H9 (cell line): Measurements from ENCODE around the gene PCNX2. TPM values are rescaled to one million over a fixed set of nuclear protein-coding genes. Genes with fewer than 3 reads are reported as not detected.

Source experiments
- DNase-seq: peaks from one replicate; pipeline ENCODE4 v3.0.0-alpha.2; 2017
- H2AFZ ChIP-seq: one replicate; pipeline ENCODE4 v1.6.1; 2013; ENCODE audit warnings: mild to moderate bottlenecking, low read length, control low read depth, moderate library complexity
- H2AK5ac ChIP-seq: 2 replicates; pipeline ENCODE4 v1.6.1; 2013; ENCODE audit warnings: low read length, control low read depth, mixed read lengths; ENCODE audit not compliant: insufficient read length
- H2BK120ac ChIP-seq: one replicate; pipeline ENCODE4 v1.6.1; 2013; ENCODE audit warnings: low read depth, mild to moderate bottlenecking, low read length, control low read depth, inconsistent platforms; ENCODE audit not compliant: poor library complexity, severe bottlenecking
- H2BK12ac ChIP-seq: 2 replicates; pipeline ENCODE4 v1.6.1; 2013; ENCODE audit warnings: low read length, control low read depth, mixed read lengths, low read depth; ENCODE audit not compliant: insufficient read length
- H2BK15ac ChIP-seq: 2 replicates; pipeline ENCODE4 v1.6.1; 2013; ENCODE audit warnings: low read depth, low read length, control low read depth
- H2BK20ac ChIP-seq: one replicate; pipeline ENCODE4 v1.6.1; 2013; ENCODE audit warnings: low read depth, mild to moderate bottlenecking, low read length, control low read depth, inconsistent platforms; ENCODE audit not compliant: poor library complexity, severe bottlenecking
- H2BK5ac ChIP-seq: 2 replicates; pipeline ENCODE4 v1.6.1; 2013; ENCODE audit warnings: low read length, control low read depth, mixed read lengths; ENCODE audit not compliant: insufficient read length
- H3K14ac ChIP-seq: 2 replicates; pipeline ENCODE4 v1.6.1; 2013; ENCODE audit warnings: low read length, control low read depth; ENCODE audit not compliant: insufficient read depth
- H3K18ac ChIP-seq: 2 replicates; pipeline ENCODE4 v1.6.1; 2013; ENCODE audit warnings: low read depth, mild to moderate bottlenecking, mixed read lengths, low read length, control low read depth; ENCODE audit not compliant: insufficient read length
- H3K23ac ChIP-seq: 2 replicates; pipeline ENCODE4 v1.6.1; 2013; ENCODE audit warnings: low read length, control low read depth, mixed read lengths, low read depth; ENCODE audit not compliant: insufficient read length
- H3K23me2 ChIP-seq: 2 replicates; pipeline ENCODE4 v1.6.1; 2013; ENCODE audit warnings: low read depth, mild to moderate bottlenecking, mixed read lengths, low read length, control low read depth; ENCODE audit not compliant: insufficient read length, poor library complexity, severe bottlenecking
- H3K27ac ChIP-seq: 2 replicates; pipeline ENCODE4 v1.5.1; 2013; ENCODE audit warnings: low read length, control low read depth, mixed read lengths, low read depth; ENCODE audit not compliant: insufficient read length
- H3K27me3 ChIP-seq: 2 replicates; pipeline ENCODE4 v1.6.1; 2013; ENCODE audit warnings: low read length, control low read depth, inconsistent platforms; ENCODE audit not compliant: insufficient read depth
- H3K4ac ChIP-seq: 2 replicates; pipeline ENCODE4 v1.6.1; 2013; ENCODE audit warnings: low read depth, mild to moderate bottlenecking, control low read depth, inconsistent platforms, low read length, moderate library complexity
- H3K4me1 ChIP-seq: 2 replicates; pipeline ENCODE4 v1.6.1; 2013; ENCODE audit warnings: low read length, control low read depth, inconsistent platforms; ENCODE audit not compliant: insufficient read depth
- H3K4me2 ChIP-seq: 2 replicates; pipeline ENCODE4 v1.6.1; 2013; ENCODE audit warnings: low read length, control low read depth, mixed read lengths; ENCODE audit not compliant: insufficient read length, insufficient read depth
- H3K56ac ChIP-seq: 2 replicates; pipeline ENCODE4 v1.6.1; 2013; ENCODE audit warnings: low read depth, mild to moderate bottlenecking, mixed read lengths, low read length, control low read depth; ENCODE audit not compliant: insufficient read length
- H3K79me1 ChIP-seq: 2 replicates; pipeline ENCODE4 v1.6.1; 2013; ENCODE audit warnings: low read depth, mild to moderate bottlenecking, moderate library complexity, low read length, control low read depth, inconsistent platforms; ENCODE audit not compliant: insufficient read depth, poor library complexity, severe bottlenecking
- H3K79me2 ChIP-seq: 2 replicates; pipeline ENCODE4 v1.6.1; 2013; ENCODE audit warnings: low read length, control low read depth, inconsistent platforms; ENCODE audit not compliant: insufficient read depth
- H3K9ac ChIP-seq: 2 replicates; pipeline ENCODE4 v1.6.1; 2013; ENCODE audit warnings: low read length, control low read depth, mixed read lengths; ENCODE audit not compliant: insufficient read length; ENCODE audit errors: extremely low read depth
- H3K9me3 ChIP-seq: one replicate; pipeline ENCODE4 v1.6.1; 2013; ENCODE audit warnings: low read depth, low read length, inconsistent platforms; ENCODE audit not compliant: control insufficient read depth
- H3T11ph ChIP-seq: one replicate; pipeline ENCODE4 v1.6.1; 2013; ENCODE audit warnings: mild to moderate bottlenecking, low read length, control low read depth, inconsistent platforms
- H4K20me1 ChIP-seq: one replicate; pipeline ENCODE4 v1.6.1; 2013; ENCODE audit not compliant: control insufficient read depth, insufficient read length, insufficient read depth
- H4K5ac ChIP-seq: 2 replicates; pipeline ENCODE4 v1.6.1; 2013; ENCODE audit warnings: low read depth, mild to moderate bottlenecking, mixed read lengths, low read length, control low read depth; ENCODE audit not compliant: insufficient read length
- H4K8ac ChIP-seq: replicated peaks from 2 replicates; pipeline ENCODE4 v1.6.1; 2013; ENCODE audit warnings: low read length, control low read depth, mixed read lengths, low read depth; ENCODE audit not compliant: insufficient read length
- H4K91ac ChIP-seq: 2 replicates; pipeline ENCODE4 v1.6.1; 2013; ENCODE audit warnings: low read depth, mild to moderate bottlenecking, moderate library complexity, mixed read lengths, low read length, control low read depth; ENCODE audit not compliant: insufficient read length
- H3K27ac Mint-ChIP-seq, 3 experiments: 2 replicates in 2 of 3; 3 replicates in 1 of 3; pipeline ENCODE4 v1.8.0; 2020 to 2021; ENCODE audit warnings: mixed read lengths in 3 of 3, mild to moderate bottlenecking in 1 of 3, moderate library complexity in 1 of 3
- H3K27me3 Mint-ChIP-seq: 2 replicates; pipeline ENCODE4 v1.8.0; 2021; ENCODE audit warnings: low read depth, mild to moderate bottlenecking, moderate library complexity, mixed read lengths
- H3K36me3 Mint-ChIP-seq, 3 experiments: 2 replicates in 2 of 3; 3 replicates in 1 of 3; pipeline ENCODE4 v1.8.0; 2020 to 2021; ENCODE audit warnings: low read depth in 3 of 3, mixed read lengths in 3 of 3; ENCODE audit not compliant: insufficient read depth in 1 of 3
- H3K4me1 Mint-ChIP-seq, 2 experiments: 2 replicates each; pipeline ENCODE4 v1.8.0; 2020; ENCODE audit warnings: mixed read lengths in 2 of 2
- H3K4me3 Mint-ChIP-seq, 2 experiments: 2 replicates in 1 of 2; 3 replicates in 1 of 2; pipeline ENCODE4 v1.8.0; 2020 to 2021; ENCODE audit warnings: mild to moderate bottlenecking in 2 of 2, mixed read lengths in 2 of 2, moderate library complexity in 1 of 2
- H3K9me3 Mint-ChIP-seq, 2 experiments: 2 replicates in 1 of 2; 3 replicates in 1 of 2; pipeline ENCODE4 v1.8.0; 2020; ENCODE audit warnings: mild to moderate bottlenecking in 2 of 2, mixed read lengths in 2 of 2, moderate library complexity in 1 of 2
- CTCF ChIP-seq: fragments of 200-600 bp; sonication (generic); conservative IDR thresholded peaks from 3 replicates; pipeline ENCODE4 v1.8.0; 2021; ENCODE audit warnings: antibody characterized with exemption, mild to moderate bottlenecking
- WGBS: extraction: QIAGEN DNeasy Blood & Tissue Kit; methylation state at CpG from one replicate; pipeline ENCODE4 v1.1.7; 2013; ENCODE audit warnings: missing lambda C conversion rate, low lambda C conversion rate, mixed read lengths; ENCODE audit not compliant: insufficient read length; ENCODE audit errors: extremely low coverage; 5-methylcytosine and 5-hydroxymethylcytosine counted together
- total RNA-seq: library from RNA; stranded (reverse); gene quantifications from 2 replicates; pipeline ENCODE4 v1.2.1, GENCODE V29; 2021

The PCNX2 gene
- total RNA-seq, 1 experiment from 2014 or later: 45.1 TPM

- no peaks in the 10 kb centered on the region for H3K9me3 ChIP-seq
- no peak overlapping the region for H3K27ac ChIP-seq
- Mint-ChIP-seq H3K27me3 (peaks cover 2% of the 10 kb centered on the region; the same call in 1 of the 2 replicates), H3K4me1 (peaks cover 8 to 10% of the 10 kb centered on the region in 2 experiments), H3K27ac (no peak overlapping the region; a peak in 2 of 7 replicates), H3K4me3 (no peak overlapping the region), H3K36me3 (peaks cover 12 to 32% (median 28%) of the 10 kb centered on the region in 3 experiments), H3K9me3 (no peaks in the 10 kb centered on the region)
- H3T11ph ChIP-seq: no peak overlapping the region
- H3K18ac ChIP-seq: no peak overlapping the region
- no peak for DNase-seq
- H3K23ac ChIP-seq: no peak overlapping the region
- no peak overlapping the region for H2BK12ac ChIP-seq
- no peak overlapping the region for H2AK5ac ChIP-seq
- H3K4me2 ChIP-seq: no peak overlapping the region
- no peaks in the 10 kb centered on the region for H3K79me1 ChIP-seq
- H3K4ac ChIP-seq: no peak overlapping the region
- H3K79me2 ChIP-seq: no peaks in the 10 kb centered on the region
- no peak overlapping the region for H4K91ac ChIP-seq
- no peaks in the 10 kb centered on the region for H3K23me2 ChIP-seq
- no peak overlapping the region for H3K9ac ChIP-seq
- no peaks in the 10 kb centered on the region for H3K27me3 ChIP-seq
- H4K5ac ChIP-seq: no peak overlapping the region
- no peak overlapping the region for H2BK20ac ChIP-seq
- no peak for TF ChIP-seq CTCF
- H2AFZ ChIP-seq: no peak overlapping the region
- H2BK5ac ChIP-seq: no peak overlapping the region
- H4K8ac ChIP-seq: no peak overlapping the region
- no CpG with 5 or more reads among the region's 9 CpGs for WGBS
- no peak overlapping the region for H3K56ac ChIP-seq
- H3K14ac ChIP-seq: no peak overlapping the region
- H2BK120ac ChIP-seq: no peak overlapping the region
- no peak overlapping the region for H2BK15ac ChIP-seq
- H4K20me1 ChIP-seq: no peaks in the 10 kb centered on the region
- no peaks in the 10 kb centered on the region for H3K4me1 ChIP-seq
These were observed 314.5 kb downstream of the PCNX2 start for GRCh38 chr1:232980986-232981560.
